WTC11 (cell line): ENCODE data around the gene DGKH. TPM values are rescaled to one million over a fixed set of nuclear protein-coding genes. Genes with fewer than 3 reads are reported as not detected.

Source experiments
- ATAC-seq: fragments of 200-7000 bp; cut with Tn5 transposase; 2 replicates; pipeline ENCODE4 v1.10.0; 2021; ENCODE audit warnings: mild to moderate bottlenecking, moderate library complexity
- CTCF ChIA-PET: fragments of 300-600 bp; sonication (Branson Sonifier 250); formaldehyde crosslinking; loops from one replicate; lab custom pipeline; 2021; ENCODE audit warnings: antibody characterized with exemption; lab: Charles Lee
- POLR2A ChIA-PET: fragments of 350-600 bp; sonication (Branson Sonifier 250); formaldehyde crosslinking; loops from one replicate; lab custom pipeline; 2021; ENCODE audit warnings: antibody characterized with exemption; lab: Charles Lee
- DNase-seq: peaks from one replicate; pipeline ENCODE4 v3.0.0; 2021; ENCODE audit warnings: low spot score
- H3K27ac Mint-ChIP-seq: 2 replicates; pipeline ENCODE4 v1.8.0; 2021; ENCODE audit warnings: mixed read lengths
- H3K27me3 Mint-ChIP-seq: 2 replicates; pipeline ENCODE4 v1.8.0; 2021; ENCODE audit warnings: low read depth, mild to moderate bottlenecking, moderate library complexity, mixed read lengths
- H3K36me3 Mint-ChIP-seq: 2 replicates; pipeline ENCODE4 v1.8.0; 2021; ENCODE audit warnings: mixed read lengths
- H3K4me1 Mint-ChIP-seq: 2 replicates; pipeline ENCODE4 v1.8.0; 2022; ENCODE audit warnings: mixed read lengths
- H3K4me3 Mint-ChIP-seq: 2 replicates; pipeline ENCODE4 v1.8.0; 2021; ENCODE audit warnings: mild to moderate bottlenecking, moderate library complexity, mixed read lengths
- H3K9me3 Mint-ChIP-seq: 2 replicates; pipeline ENCODE4 v1.8.0; 2021; ENCODE audit warnings: mixed read lengths
- ETV6 ChIP-seq: sonication (generic); formaldehyde crosslinking; IDR thresholded peaks from 2 replicates; pipeline ENCODE4 v1.8.1; 2022; ENCODE audit warnings: mild to moderate bottlenecking, missing genetic modification reagents
- FOXP1 ChIP-seq: sonication (generic); formaldehyde crosslinking; IDR thresholded peaks from 2 replicates; pipeline ENCODE4 v1.8.0; 2022; ENCODE audit warnings: missing genetic modification reagents, mild to moderate bottlenecking, moderate library complexity, borderline replicate concordance
- GTF2I ChIP-seq: fragments of 250-450 bp; sonication (Bioruptor Pico); conservative IDR thresholded peaks from 2 replicates; pipeline ENCODE4 v1.4.0; 2021; ENCODE audit warnings: mild to moderate bottlenecking
- JUN ChIP-seq: sonication (generic); formaldehyde crosslinking; IDR thresholded peaks from 2 replicates; pipeline ENCODE4 v1.8.0; 2023; ENCODE audit warnings: mild to moderate bottlenecking, missing genetic modification reagents
- MXD4 ChIP-seq: fragments of 250-450 bp; sonication (Bioruptor Pico); IDR thresholded peaks from 2 replicates; pipeline ENCODE4 v1.8.0; 2021; ENCODE audit warnings: mild to moderate bottlenecking, moderate library complexity, borderline replicate concordance
- MYBL2 ChIP-seq: sonication (generic); formaldehyde crosslinking; IDR thresholded peaks from 2 replicates; pipeline ENCODE4 v1.8.1; 2023; ENCODE audit warnings: mild to moderate bottlenecking, moderate library complexity, missing genetic modification reagents
- OVOL2 ChIP-seq: fragments of 250-450 bp; sonication (Bioruptor Pico); IDR thresholded peaks from 2 replicates; pipeline ENCODE4 v1.9.0; 2021; ENCODE audit warnings: mild to moderate bottlenecking, borderline replicate concordance
- PRRX2 ChIP-seq: fragments of 250-450 bp; sonication (Bioruptor Pico); IDR thresholded peaks from 2 replicates; pipeline ENCODE4 v1.8.0; 2021; ENCODE audit warnings: mild to moderate bottlenecking
- SMAD3 ChIP-seq: sonication (generic); formaldehyde crosslinking; IDR thresholded peaks from 2 replicates; pipeline ENCODE4 v1.8.0; 2022; ENCODE audit warnings: missing genetic modification reagents, mild to moderate bottlenecking, borderline replicate concordance
- SMAD4 ChIP-seq: sonication (generic); formaldehyde crosslinking; IDR thresholded peaks from 2 replicates; pipeline ENCODE4 v1.8.0; 2022; ENCODE audit warnings: mild to moderate bottlenecking, missing genetic modification reagents
- SOX15 ChIP-seq: fragments of 250-450 bp; sonication (Bioruptor Pico); IDR thresholded peaks from 2 replicates; pipeline ENCODE4 v1.9.0; 2021; ENCODE audit warnings: mild to moderate bottlenecking
- TCF7 ChIP-seq: sonication (generic); formaldehyde crosslinking; IDR thresholded peaks from 2 replicates; pipeline ENCODE4 v1.8.0; 2022; ENCODE audit warnings: mild to moderate bottlenecking, low read depth, missing genetic modification reagents, moderate library complexity
- TP53 ChIP-seq: sonication (generic); formaldehyde crosslinking; IDR thresholded peaks from 2 replicates; pipeline ENCODE4 v1.8.1; 2023; ENCODE audit warnings: mild to moderate bottlenecking, missing genetic modification reagents
- ZNF121 ChIP-seq: sonication (generic); formaldehyde crosslinking; IDR thresholded peaks from 2 replicates; pipeline ENCODE4 v1.8.0; 2023; ENCODE audit warnings: missing genetic modification reagents
- ZNF396 ChIP-seq: fragments of 250-450 bp; sonication (Bioruptor Pico); IDR thresholded peaks from 2 replicates; pipeline ENCODE4 v1.8.0; 2021; ENCODE audit warnings: mild to moderate bottlenecking, moderate library complexity, borderline replicate concordance
- ZNF416 ChIP-seq: fragments of 250-450 bp; sonication (Bioruptor Pico); IDR thresholded peaks from 2 replicates; pipeline ENCODE4 v1.9.0; 2021; ENCODE audit warnings: mild to moderate bottlenecking, inconsistent platforms
- total RNA-seq: library from RNA; stranded (reverse); gene quantifications from 3 replicates; pipeline ENCODE4 v1.2.3, GENCODE V29; 2021
- TF ChIP-seq, protein P1 (sequence below): sonication (generic); formaldehyde crosslinking; IDR thresholded peaks from 2 replicates; pipeline ENCODE4 v1.8.0; 2022; ENCODE audit warnings: mild to moderate bottlenecking, missing genetic modification reagents
- TF ChIP-seq, protein P2 (sequence below): sonication (generic); formaldehyde crosslinking; IDR thresholded peaks from 2 replicates; pipeline ENCODE4 v1.8.1; 2023; ENCODE audit warnings: mild to moderate bottlenecking, missing genetic modification reagents, moderate library complexity
- TF ChIP-seq, protein P3 (sequence below): sonication (generic); formaldehyde crosslinking; IDR thresholded peaks from 2 replicates; pipeline ENCODE4 v1.8.1; 2023; ENCODE audit warnings: mild to moderate bottlenecking, missing genetic modification reagents
- TF ChIP-seq, protein P4 (sequence below): sonication (generic); formaldehyde crosslinking; conservative IDR thresholded peaks from 2 replicates; pipeline ENCODE4 v1.8.1; 2022; ENCODE audit warnings: mild to moderate bottlenecking, missing genetic modification reagents
- TF ChIP-seq, protein P5 (sequence below): sonication (generic); formaldehyde crosslinking; conservative IDR thresholded peaks from 2 replicates; pipeline ENCODE4 v1.8.1; 2023; ENCODE audit warnings: mild to moderate bottlenecking, low read depth, missing genetic modification reagents, moderate library complexity
- TF ChIP-seq, protein P6 (sequence below): sonication (generic); formaldehyde crosslinking; IDR thresholded peaks from 2 replicates; pipeline ENCODE4 v1.8.1; 2023; ENCODE audit warnings: mild to moderate bottlenecking, missing genetic modification reagents, moderate library complexity
- TF ChIP-seq, protein P7 (sequence below): fragments of 250-450 bp; sonication (Bioruptor Pico); IDR thresholded peaks from 2 replicates; pipeline ENCODE4 v2.1.2; 2022; ENCODE audit warnings: mild to moderate bottlenecking, moderate library complexity

DGKH gene
- total RNA-seq, 1 experiment from 2014 or later = 7.6 TPM

DNA sequence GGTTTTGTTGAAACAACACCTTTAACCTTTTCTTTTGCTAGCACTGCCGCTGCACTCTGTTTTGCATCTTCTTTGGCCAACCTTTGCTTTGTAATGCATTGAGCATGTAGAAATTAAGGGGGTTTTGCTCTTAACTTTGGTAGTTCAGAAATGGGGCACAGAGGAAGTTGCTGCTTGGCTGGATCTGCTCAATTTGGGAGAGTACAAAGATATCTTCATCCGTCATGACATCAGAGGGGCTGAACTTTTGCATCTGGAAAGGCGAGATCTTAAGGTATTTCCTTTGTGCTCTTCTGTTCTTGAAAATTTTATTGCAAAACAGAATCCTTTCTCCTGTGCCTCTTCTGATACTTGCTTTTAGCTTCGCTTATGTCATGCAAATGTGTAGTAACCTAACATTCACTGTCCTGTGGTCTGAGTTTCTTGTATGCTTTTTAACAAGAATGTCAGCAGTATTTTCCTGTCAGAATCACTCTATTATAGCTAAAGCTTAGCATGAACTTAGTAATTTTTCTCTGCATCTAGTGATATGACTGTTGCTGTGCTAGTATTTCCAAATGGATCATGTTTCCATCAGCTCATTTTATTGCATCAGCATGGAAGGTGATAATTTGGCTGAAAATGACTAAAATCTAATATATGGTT, 172.8 kb downstream of the DGKH start:
- DNase-seq = no peak
- ChIA-PET POLR2A (no interaction called here), CTCF (interaction anchor here (1.3 kb wide), 1 partner anchor 256 kb away, joined by 3 read pairs; no protein-coding TSS in a partner anchor)
- H3K27me3 Mint-ChIP-seq = no peaks in the 10 kb centered on the region
- H3K27ac Mint-ChIP-seq = peak overlapping the region; percentile 67
- TF ChIP-seq, protein P1, sequence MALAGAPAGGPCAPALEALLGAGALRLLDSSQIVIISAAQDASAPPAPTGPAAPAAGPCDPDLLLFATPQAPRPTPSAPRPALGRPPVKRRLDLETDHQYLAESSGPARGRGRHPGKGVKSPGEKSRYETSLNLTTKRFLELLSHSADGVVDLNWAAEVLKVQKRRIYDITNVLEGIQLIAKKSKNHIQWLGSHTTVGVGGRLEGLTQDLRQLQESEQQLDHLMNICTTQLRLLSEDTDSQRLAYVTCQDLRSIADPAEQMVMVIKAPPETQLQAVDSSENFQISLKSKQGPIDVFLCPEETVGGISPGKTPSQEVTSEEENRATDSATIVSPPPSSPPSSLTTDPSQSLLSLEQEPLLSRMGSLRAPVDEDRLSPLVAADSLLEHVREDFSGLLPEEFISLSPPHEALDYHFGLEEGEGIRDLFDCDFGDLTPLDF (CRISPR knock-in tag) = no peak
- peaks cover 14% of the 10 kb centered on the region for H3K4me1 Mint-ChIP-seq
- 0 out of 2 replicates have a peak, but pooled peaks cover 4% of the 10 kb centered on the region for H3K9me3 Mint-ChIP-seq
- H3K4me3 Mint-ChIP-seq = no peak overlapping the region
- no peak for ATAC-seq
- H3K36me3 Mint-ChIP-seq = peaks cover 16% of the 10 kb centered on the region

DNA sequence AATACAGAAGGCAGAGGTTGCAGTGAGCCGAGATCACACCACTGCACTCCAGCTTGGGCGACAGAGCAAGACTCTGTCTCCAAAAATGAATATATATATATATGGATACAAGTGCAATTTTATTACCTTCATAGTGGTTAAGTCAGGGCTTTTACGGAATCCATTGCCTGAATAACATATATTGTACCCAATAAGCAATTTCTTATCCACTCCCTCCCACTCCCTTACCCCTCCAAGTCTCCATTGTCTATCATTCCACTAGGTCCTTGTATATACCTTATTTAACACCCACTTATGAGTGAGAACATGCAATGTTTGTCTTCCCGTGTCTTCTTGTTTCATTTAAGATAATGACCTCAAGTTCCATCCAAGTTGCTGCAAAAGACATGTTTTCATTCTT, 175.2 kb downstream of the DGKH start:
- ATAC-seq = no peak
- TF ChIP-seq SOX15 (no peak), SMAD3 (no peak), TP53 (no peak), ETV6 (CRISPR knock-in tag) (no peak), TCF7 (CRISPR knock-in tag) (no peak), ZNF416 (CRISPR knock-in tag) (no peak), JUN (CRISPR knock-in tag) (no peak), MXD4 (no peak), ZNF396 (CRISPR knock-in tag) (no peak), GTF2I (CRISPR knock-in tag) (no peak)
- TF ChIP-seq, protein P1 (CRISPR knock-in tag) = no peak
- peaks cover 13% of the 10 kb centered on the region for H3K4me1 Mint-ChIP-seq
- H3K27me3 Mint-ChIP-seq = no peaks in the 10 kb centered on the region
- DNase-seq = no peak
- 0 out of 2 replicates have a peak, but pooled peaks cover 4% of the 10 kb centered on the region for H3K9me3 Mint-ChIP-seq
- POLR2A ChIA-PET = no interaction called here
- CTCF ChIA-PET = no interaction called here
- H3K36me3 Mint-ChIP-seq = peaks cover 16% of the 10 kb centered on the region
- no peak overlapping the region for H3K27ac Mint-ChIP-seq
- no peak overlapping the region for H3K4me3 Mint-ChIP-seq

DNA sequence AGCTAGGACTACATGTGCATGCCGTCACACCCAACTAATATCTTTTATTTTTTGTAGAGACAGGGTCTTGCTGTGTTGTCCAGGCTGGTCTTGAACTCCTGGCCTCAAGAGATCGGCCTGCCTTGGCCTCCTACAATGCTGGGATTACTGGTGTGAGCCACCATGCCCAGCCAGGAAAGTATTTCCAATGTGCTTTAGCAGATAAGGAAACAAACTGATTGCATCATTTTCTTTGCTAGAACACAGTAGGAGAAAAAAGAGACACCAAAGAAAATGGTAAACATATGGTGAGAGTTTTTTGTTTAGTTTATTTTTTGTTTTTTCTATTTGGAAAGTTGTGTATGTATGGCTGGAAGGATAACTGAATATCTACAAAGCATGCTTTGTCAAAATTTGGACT, 176.6 kb downstream of the DGKH start:
- H3K9me3 Mint-ChIP-seq = 0 out of 2 replicates have a peak, but pooled peaks cover 4% of the 10 kb centered on the region
- peaks cover 12% of the 10 kb centered on the region for H3K36me3 Mint-ChIP-seq
- ChIA-PET POLR2A (no interaction called here), CTCF (interaction anchor here (0.7 kb wide), 1 partner anchor 9 kb away, joined by 3 read pairs; no protein-coding TSS in a partner anchor)
- ATAC-seq = no peak
- H3K4me1 Mint-ChIP-seq = peaks cover 23% of the 10 kb centered on the region
- no peak overlapping the region for H3K4me3 Mint-ChIP-seq
- DNase-seq = no peak
- H3K27ac Mint-ChIP-seq = no peak overlapping the region
- no peaks in the 10 kb centered on the region for H3K27me3 Mint-ChIP-seq
- TF ChIP-seq PRRX2 (no peak), SMAD4 (no peak), FOXP1 (CRISPR knock-in tag) (no peak), OVOL2 (CRISPR knock-in tag) (no peak), MYBL2 (CRISPR knock-in tag) (no peak), ZNF121 (CRISPR knock-in tag) (no peak), SOX15 (no peak)
- TF ChIP-seq, protein P2, sequence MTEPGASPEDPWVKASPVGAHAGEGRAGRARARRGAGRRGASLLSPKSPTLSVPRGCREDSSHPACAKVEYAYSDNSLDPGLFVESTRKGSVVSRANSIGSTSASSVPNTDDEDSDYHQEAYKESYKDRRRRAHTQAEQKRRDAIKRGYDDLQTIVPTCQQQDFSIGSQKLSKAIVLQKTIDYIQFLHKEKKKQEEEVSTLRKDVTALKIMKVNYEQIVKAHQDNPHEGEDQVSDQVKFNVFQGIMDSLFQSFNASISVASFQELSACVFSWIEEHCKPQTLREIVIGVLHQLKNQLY = no peak
- TF ChIP-seq, protein P3, sequence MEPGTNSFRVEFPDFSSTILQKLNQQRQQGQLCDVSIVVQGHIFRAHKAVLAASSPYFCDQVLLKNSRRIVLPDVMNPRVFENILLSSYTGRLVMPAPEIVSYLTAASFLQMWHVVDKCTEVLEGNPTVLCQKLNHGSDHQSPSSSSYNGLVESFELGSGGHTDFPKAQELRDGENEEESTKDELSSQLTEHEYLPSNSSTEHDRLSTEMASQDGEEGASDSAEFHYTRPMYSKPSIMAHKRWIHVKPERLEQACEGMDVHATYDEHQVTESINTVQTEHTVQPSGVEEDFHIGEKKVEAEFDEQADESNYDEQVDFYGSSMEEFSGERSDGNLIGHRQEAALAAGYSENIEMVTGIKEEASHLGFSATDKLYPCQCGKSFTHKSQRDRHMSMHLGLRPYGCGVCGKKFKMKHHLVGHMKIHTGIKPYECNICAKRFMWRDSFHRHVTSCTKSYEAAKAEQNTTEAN (CRISPR knock-in tag) = no peak
- TF ChIP-seq, protein P4, sequence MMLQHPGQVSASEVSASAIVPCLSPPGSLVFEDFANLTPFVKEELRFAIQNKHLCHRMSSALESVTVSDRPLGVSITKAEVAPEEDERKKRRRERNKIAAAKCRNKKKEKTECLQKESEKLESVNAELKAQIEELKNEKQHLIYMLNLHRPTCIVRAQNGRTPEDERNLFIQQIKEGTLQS (CRISPR knock-in tag) = no peak
- TF ChIP-seq, protein P5, sequence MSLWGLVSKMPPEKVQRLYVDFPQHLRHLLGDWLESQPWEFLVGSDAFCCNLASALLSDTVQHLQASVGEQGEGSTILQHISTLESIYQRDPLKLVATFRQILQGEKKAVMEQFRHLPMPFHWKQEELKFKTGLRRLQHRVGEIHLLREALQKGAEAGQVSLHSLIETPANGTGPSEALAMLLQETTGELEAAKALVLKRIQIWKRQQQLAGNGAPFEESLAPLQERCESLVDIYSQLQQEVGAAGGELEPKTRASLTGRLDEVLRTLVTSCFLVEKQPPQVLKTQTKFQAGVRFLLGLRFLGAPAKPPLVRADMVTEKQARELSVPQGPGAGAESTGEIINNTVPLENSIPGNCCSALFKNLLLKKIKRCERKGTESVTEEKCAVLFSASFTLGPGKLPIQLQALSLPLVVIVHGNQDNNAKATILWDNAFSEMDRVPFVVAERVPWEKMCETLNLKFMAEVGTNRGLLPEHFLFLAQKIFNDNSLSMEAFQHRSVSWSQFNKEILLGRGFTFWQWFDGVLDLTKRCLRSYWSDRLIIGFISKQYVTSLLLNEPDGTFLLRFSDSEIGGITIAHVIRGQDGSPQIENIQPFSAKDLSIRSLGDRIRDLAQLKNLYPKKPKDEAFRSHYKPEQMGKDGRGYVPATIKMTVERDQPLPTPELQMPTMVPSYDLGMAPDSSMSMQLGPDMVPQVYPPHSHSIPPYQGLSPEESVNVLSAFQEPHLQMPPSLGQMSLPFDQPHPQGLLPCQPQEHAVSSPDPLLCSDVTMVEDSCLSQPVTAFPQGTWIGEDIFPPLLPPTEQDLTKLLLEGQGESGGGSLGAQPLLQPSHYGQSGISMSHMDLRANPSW (CRISPR knock-in tag) = no peak
- TF ChIP-seq, protein P6, sequence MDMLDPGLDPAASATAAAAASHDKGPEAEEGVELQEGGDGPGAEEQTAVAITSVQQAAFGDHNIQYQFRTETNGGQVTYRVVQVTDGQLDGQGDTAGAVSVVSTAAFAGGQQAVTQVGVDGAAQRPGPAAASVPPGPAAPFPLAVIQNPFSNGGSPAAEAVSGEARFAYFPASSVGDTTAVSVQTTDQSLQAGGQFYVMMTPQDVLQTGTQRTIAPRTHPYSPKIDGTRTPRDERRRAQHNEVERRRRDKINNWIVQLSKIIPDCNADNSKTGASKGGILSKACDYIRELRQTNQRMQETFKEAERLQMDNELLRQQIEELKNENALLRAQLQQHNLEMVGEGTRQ (CRISPR knock-in tag) = no peak
- TF ChIP-seq, protein P7, sequence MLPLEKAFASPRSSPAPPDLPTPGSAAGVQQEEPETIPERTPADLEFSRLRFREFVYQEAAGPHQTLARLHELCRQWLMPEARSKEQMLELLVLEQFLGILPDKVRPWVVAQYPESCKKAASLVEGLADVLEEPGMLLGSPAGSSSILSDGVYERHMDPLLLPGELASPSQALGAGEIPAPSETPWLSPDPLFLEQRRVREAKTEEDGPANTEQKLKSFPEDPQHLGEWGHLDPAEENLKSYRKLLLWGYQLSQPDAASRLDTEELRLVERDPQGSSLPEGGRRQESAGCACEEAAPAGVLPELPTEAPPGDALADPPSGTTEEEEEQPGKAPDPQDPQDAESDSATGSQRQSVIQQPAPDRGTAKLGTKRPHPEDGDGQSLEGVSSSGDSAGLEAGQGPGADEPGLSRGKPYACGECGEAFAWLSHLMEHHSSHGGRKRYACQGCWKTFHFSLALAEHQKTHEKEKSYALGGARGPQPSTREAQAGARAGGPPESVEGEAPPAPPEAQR (CRISPR knock-in tag) = no peak
